SW480 (cell line): Measurements from ENCODE around the gene SF1.

Experiments
- DNase-seq: peaks from one replicate; pipeline ENCODE4 v3.0.0-alpha.2; 2016; ENCODE audit warnings: low spot score

The SF1 gene

GRCh38 chr11:64759722-64760719 lies 18.3 kb downstream of the SF1 start, which contains the start of gene PYGM:
PYGM (minus strand) TSS chr11:64759974; CDS start chr11:64759898, 76 bp downstream.
- DNase-seq: no peak

- no peak for DNase-seq
These were observed 19.1 kb downstream of the SF1 start for GRCh38 chr11:64759131-64759721.

- DNase-seq: no peak
These were observed 19.8 kb downstream of the SF1 start for GRCh38 chr11:64758330-64759079.

GRCh38 chr11:64757549-64758329 lies 20.6 kb downstream of the SF1 start:
- no peak for DNase-seq

- no peak for DNase-seq
These were observed 22.5 kb downstream of the SF1 start for GRCh38 chr11:64755681-64756361.

GRCh38 chr11:64754919-64755662 lies 23.3 kb downstream of the SF1 start:
- DNase-seq: no peak

GRCh38 chr11:64754124-64754918 lies 24.0 kb downstream of the SF1 start:
- DNase-seq: no peak

GRCh38 chr11:64753380-64754123 lies 24.8 kb downstream of the SF1 start:
- DNase-seq: no peak

- DNase-seq: no peak
These were observed 25.3 kb downstream of the SF1 start for GRCh38 chr11:64753019-64753379.

GRCh38 chr11:64752175-64752970 lies 26.0 kb downstream of the SF1 start:
- DNase-seq: no peak

GRCh38 chr11:64751580-64751979 lies 26.8 kb downstream of the SF1 start:
- DNase-seq: no peak

GRCh38 chr11:64751136-64751535 lies 27.2 kb downstream of the SF1 start:
- no peak for DNase-seq

GRCh38 chr11:64750361-64751054 lies 27.8 kb downstream of the SF1 start:
- DNase-seq: no peak

GRCh38 chr11:64747961-64748665 lies 30.2 kb downstream of the SF1 start:
- no peak for DNase-seq

- DNase-seq: no peak
These were observed 31.9 kb downstream of the SF1 start for GRCh38 chr11:64746486-64746885.

GRCh38 chr11:64745521-64746328 lies 32.6 kb downstream of the SF1 start:
- no peak for DNase-seq
